Activated CD4-positive, alpha-beta T cell treated with anti-CD3 and anti-CD28 coated beads, Interleukin-2, Interleukin-4, amounts not matched to agents 100 ng/mL and 50 ng/mL, durations not matched to agents 16 hours and 8 hours (primary cell): ENCODE measurements around the gene MAP4K1.
"Not testable (repeated sequence)": the region's sequence is repeated elsewhere in the genome, so short reads cannot be mapped to it uniquely, and the experiment has no call there.

Source experiments
- DNase-seq: peaks from one replicate; pipeline ENCODE4 v3.0.0-alpha.2; 2020; ENCODE audit warnings: low spot score

The MAP4K1 gene

DNA sequence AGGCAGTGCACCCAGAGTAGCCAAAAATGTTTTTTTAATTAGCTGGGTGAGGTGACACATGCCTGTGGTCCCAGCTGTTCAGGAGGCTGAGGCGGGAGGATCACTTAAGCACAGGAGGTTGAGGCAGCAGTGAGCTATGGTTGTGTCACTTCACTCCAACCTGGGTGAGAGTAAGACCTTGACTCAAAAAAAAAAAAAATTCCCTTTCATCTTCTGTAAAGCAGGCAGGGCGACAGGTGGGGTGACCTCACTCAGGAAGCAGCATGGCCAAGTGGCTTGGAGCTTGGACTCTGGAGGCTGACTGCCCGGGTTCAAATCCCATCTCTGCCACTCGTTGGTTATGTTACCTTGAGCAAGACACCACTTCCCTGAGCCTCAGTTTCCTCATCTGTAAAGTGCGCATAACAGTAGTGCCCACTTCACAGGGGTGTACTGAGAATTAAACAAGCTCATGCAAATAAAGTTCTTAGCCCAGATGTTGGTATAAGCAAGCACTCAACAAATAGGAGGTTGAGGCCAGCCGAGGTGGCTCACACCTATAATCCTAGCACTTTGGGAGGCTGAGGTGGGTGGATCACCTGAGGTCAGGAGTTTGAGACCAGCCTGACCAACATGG lies 48.3 kb downstream of the MAP4K1 start:
- DNase-seq, result no peak

DNA sequence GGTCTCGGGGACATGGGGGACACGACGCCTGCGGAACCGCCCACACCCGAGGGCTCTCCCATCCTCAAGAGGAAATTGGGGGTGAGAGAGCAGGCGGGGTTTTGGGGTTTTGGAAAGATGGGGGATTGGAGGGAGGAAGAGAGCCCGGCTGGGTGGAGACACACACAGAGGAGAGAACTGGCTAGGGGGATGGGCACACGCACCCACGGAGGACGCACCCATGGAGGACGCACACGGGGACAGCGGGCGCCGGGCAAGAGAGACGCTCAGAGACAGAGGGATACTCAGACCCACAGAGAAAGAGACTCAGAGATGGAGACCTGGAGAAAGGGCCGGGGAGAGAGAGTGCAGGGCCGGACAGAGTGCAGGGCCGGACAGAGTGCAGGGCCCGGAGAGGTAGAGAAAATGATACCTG lies 52.1 kb downstream of the MAP4K1 start:
- DNase-seq, result no peak

DNA sequence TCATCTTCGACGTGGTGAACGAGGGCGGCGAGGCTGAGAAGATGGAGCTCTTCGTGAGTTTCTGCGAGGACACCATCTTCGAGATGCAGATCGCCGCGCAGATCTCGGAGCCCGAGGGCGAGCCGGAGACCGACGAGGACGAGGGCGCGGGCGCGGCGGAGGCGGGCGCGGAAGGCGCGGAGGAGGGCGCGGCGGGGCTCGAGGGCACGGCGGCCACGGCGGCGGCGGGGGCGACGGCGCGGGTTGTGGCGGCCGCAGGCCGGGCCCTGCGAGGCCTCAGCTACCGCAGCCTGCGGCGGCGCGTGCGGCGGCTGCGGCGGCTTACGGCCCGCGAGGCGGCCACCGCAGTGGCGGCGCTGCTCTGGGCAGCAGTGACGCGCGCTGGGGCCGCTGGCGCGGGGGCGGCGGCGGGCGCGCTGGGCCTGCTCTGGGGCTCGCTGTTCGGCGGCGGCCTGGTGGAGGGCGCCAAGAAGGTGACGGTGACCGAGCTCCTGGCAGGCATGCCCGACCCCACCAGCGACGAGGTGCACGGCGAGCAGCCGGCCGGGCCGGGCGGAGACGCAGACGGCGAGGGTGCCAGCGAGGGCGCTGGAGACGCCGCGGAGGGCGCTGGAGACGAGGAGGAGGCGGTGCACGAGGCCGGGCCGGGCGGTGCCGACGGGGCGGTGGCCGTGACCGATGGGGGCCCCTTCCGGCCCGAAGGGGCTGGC lies 52.6 kb downstream of the MAP4K1 start:
- no peak for DNase-seq

DNA sequence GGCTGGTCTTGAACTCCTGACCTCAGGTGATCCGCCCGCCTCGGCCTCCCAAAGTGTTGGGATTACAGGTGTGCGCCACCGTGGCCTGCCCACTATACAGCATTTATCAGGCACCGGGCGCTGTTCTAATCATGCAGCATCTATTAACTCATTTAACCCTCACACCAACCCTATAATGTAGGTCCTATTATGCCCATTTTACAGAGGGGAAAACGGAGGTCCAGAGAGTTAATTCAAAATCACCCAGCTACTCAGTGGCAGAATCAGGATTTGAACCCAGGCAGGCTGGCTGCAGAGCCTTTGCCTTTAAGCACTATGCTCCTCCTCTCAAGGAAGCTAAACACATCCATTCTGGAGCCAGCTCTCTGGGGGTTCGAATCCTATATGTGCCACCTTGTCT lies 54.3 kb downstream of the MAP4K1 start:
- DNase-seq, result no peak

DNA sequence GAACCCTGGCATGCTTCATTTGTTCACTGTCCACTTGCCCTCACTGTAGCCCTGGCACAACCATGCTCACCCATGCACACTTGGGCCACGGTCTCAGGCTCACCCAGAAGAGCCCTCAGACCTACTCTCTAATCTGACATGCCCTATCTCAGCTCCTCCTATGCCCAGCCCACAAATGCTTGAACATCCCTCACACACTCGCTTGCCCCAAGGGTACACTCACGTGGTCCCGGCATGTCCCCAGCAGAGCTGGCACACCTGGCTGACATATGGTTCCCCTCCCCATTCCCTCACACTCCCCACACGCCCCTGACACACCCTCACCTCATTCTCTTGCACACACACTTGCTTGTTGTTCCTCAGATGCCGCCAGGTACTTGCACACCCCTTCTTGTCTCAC lies 55.7 kb downstream of the MAP4K1 start:
- DNase-seq, result no peak

DNA sequence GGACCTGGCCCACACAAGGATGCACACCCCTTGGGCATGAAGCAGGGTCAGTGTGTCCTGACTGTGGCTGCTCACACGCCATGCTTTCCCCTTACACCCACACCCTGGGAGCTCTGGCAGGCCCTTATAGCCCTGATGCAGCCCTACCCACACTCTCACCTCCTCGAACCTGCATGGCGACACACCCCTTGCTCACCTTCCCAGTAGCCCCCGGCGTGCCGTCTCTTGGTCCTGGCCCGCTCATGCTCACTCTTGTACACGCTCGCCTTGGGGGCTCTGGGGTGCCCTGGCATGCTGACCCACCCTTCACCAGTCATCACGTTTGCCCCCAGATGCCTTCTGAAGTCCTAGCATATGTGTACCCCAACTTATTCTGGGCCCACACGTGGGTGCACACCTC lies 56.1 kb downstream of the MAP4K1 start:
- DNase-seq, result no peak

DNA sequence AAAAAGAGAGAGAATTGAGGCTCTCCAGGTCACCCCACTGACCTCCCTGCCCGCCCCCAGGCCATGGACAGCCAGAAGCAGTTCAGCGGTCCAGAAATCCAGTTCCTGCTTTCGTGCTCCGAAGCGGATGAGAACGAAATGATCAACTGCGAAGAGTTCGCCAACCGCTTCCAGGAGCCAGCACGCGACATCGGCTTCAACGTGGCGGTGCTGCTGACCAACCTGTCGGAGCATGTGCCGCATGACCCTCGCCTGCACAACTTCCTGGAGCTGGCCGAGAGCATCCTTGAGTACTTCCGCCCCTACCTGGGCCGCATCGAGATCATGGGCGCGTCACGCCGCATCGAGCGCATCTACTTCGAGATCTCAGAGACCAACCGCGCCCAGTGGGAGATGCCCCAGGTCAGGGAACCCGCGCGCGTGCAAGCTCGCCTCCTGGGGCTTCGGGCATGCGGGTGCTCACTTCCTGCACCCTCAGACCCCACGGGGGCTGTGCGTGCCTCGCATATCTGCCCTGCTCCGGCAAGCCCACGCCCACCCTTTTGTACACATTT lies 56.6 kb downstream of the MAP4K1 start:
- no peak for DNase-seq

DNA sequence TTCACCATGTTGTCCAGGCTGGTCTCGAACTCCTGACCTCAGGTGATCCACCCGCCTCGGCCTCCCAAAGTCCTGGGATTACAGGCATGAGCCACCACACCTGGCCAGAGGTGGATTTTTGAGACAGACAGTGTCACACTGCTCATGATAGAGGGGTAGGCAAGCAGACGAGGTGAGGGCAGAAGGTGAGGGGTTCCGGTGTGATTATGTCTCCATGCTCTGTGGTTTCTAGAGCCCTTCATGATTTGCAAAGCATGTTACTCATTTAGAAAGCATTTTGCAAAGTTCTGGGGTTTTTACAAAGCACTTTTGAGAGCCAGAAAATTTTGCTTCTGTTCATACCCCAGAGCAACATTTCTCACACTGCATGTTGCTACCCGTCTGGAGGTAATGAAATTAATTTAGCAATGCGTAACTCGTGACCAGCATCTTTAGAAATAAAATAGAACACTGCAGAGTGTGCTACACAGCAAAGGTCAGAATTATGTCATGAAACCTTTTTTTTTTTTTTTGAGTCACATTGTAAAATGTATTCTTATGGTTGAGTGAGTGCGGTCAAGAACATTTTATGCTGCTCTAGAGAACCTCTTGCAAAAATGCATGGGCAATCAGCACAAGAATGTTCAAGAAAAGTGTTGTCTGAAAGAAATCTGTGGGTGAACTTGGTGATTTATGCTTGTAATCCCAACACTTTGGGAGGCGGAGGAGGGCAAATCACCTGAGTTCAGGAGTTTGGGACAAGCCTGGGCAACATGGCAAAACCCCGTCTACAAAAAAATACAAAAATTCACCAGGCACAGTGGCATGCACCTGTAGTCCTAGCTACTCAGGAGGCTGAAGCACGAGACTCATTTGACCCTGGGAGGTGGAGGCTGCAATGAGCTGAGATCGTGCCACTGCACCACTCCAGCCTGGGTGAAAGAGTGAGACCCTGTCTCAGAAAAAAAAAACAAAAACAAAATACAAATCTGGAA lies 58.0 kb downstream of the MAP4K1 start:
- DNase-seq, result peak; percentile 92

DNA sequence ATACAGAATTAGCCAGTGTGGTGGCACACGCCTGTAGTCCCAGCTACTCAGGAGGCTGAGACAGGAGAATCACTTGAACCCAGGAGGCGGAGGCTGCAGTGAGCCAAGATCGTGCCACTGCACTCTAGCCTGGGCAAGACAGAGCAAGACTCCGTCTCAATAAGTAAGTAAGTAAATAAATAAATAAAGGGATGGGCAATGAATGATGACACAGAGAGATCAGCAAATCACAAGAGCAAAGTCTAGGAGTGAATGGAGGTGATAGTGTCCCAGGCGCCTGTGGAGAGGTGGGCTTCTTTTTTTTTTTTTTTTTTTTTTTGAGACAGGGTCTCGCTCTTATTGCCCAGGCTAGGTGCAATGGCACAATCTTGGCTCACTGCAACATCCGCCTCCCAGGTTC lies 58.8 kb downstream of the MAP4K1 start:
- DNase-seq, result not testable (repeated sequence)

DNA sequence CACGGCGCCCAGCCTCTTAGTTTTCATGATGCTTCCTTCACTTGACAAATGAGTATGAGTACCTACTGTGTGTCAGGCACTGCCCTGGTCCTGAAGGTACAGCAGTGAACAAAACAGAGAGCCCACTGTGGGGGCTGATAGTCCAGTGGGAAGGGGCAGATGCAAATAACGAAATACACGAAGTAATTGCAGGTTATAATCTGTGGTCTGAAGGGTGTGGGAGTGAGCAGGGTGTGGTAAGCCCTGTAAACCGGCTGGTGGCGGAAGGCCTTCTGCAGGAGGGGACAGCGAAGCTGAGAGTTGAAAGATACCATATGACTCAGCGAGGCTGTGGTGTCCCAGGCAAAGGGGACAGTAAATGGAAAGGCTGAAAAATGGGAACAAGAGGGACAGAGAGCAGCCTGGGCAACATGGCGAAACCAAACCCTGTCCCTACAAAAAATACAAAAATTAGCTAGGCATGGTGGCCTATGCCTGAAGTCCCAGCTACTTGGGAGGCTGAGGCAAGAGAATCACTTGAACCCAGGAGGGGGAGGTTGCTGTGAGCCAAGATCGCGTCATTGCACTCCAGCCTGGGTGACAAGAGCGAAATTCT lies 60.5 kb downstream of the MAP4K1 start:
- DNase-seq, result peak; percentile 82

DNA sequence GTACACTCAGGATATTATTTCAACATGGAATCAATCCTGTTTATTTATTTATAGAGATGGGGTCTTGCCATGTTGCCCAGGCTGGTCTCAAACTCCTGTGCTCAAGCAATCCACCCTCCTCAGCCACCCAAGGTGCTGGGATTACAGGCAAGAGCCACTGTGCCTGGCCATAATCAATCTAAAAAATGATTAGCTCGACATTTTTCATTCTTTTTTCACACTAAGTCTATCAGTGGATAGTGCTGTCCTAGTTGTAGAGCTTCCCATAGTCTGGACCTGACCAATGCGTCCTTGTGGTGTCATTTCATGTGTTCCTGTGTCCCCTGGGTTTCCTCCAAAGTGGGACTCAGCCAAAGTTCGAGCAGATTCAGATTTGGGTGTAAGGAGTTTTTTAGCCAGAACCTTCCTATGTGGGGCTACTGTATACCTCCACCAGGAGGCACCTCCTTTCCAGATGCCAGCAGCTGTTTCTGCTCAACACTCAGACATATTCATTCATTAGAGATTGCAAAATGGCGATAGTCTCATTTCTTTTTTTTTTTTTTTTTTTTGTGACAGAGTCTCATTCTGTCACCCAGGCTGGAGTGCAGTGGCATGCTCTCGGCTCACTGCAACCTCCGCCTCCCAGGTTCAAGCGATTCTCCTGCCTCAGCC lies 61.1 kb downstream of the MAP4K1 start:
- DNase-seq, result no peak

DNA sequence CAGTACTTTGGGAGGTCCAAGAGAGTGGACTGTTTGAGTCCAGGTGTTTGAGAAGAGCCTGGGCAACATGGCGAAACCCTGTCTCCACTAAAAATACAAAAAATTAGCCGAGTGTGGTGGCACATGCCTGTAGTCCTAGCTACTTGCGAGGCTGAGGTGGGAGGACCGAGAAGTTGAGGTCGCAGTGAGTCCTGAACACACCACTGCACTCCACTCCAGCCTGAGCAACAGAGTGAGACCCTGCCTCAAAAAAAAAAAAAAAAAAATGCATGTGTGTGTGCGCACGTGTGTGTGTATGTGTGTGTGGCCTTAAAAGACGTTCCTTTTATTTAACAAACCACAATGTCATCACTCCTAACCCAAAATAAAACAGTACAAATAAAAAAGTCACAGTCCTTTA lies 62.6 kb downstream of the MAP4K1 start:
- DNase-seq, result no peak

DNA sequence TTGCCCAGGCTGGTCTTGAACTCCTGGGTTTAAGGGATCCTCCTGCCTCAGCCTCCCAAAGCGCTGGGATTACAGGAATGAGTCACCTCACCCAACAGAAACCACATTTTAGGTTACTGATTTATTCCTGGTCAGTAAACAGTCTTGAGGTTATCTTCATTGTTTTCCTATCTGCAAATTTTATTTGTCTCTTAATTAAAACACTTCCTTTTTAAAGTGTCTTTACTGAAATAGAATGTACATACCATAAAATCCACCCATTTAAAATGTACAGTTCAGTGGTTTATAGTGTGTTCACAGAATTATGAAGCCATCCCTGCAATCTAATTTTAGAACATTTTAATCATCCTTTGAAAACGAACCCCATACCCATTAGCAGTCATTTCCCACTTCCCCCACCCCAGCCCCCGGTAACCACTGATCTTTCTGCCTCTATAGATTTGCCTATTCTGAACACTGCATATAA lies 63.0 kb downstream of the MAP4K1 start:
- peak; percentile 33 for DNase-seq

DNA sequence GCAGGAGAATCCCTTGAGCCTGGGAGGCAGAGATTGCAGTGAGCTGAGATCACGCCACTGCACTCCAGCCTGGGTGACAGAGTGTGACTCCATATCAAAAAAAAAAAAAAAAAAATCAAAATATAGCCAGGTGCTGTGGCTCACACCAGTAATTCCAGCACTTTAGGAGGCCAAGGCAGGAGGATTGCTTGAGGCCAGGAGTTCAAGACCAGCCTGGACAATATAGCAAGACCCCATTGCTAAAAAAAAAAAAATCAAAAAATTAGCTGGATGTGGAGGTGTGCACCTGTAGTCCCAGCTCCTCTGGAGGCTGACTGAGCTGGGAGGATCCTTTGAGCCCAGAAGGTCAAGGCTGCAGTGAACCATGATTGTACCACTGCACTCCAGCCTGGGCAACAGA lies 64.5 kb downstream of the MAP4K1 start:
- not testable (repeated sequence) for DNase-seq

DNA sequence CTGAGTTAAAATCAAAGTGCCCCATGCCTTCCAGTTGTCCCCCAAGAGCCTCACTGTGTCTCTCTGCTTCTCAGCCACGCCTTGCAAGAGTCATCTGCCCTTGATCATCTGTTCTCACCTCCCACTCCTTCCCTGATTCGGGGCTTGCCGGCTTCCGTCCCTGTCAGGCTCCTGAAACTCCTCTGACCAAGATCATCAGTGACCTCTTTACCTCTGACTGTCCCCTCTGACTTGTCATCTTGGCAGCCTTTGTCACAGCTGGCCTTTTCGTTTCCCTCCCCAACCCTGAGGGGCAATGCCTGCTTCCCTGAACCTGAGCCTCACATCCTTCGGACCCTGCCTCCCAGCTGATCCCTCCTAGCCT lies 66.3 kb downstream of the MAP4K1 start:
- DNase-seq, result peak; percentile 64

DNA sequence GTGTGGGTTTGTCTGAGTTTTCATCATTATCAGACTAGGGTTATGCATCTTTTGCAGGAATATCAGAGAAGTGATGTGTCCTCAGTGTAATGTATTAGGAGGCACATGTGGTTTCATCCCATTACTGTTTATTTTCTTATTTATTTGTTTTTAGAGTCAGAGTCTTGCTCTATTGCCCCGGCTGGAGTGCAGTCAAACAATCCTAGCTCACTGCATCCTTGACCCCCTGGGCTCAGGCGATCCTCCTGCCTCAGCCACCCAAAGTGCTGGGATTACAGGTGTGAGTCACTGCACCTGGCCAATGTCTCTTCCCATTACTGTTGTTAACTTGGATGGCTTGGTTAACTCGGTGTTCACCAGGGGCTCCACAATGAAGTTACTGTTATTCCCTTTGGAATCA lies 67.4 kb downstream of the MAP4K1 start:
- DNase-seq, result no peak

DNA sequence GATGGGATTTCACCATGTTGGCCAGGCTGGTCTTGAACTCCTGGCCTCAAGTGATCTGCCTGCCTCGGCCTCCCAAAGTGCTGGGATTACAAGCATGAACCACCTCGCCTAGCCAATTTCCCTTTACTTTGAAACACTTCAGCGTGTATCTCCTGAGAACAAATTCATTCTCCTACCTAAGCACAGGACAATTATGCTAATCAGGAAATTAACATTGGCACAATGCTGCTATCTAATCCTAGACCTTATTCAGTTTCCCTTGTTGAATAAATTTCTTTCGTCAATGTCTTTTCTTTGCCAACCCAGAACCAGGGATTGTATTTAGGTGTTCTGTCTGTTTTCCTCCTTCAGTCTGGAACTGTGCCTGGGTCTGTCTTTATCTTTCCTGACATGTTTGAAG lies 67.8 kb downstream of the MAP4K1 start:
- DNase-seq, result no peak

DNA sequence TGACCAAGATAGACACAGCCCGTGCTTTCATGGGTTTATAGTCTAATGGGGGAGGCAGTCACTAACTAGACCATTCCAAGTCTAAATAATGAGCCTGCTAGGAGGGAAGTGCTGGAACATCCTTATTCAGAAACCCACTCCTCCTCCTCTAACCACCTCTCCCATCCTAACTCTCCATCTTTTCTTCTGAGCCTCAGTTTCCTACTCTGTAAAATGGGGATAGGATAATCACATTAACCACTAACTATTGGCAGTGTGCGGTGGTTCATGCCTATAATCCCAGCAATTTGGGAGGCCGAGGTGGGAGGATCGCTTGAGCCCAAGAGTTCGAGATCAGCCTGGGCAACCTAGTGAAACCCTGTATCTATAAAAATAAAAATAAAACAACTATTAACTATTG lies 68.7 kb downstream of the MAP4K1 start:
- no peak for DNase-seq

DNA sequence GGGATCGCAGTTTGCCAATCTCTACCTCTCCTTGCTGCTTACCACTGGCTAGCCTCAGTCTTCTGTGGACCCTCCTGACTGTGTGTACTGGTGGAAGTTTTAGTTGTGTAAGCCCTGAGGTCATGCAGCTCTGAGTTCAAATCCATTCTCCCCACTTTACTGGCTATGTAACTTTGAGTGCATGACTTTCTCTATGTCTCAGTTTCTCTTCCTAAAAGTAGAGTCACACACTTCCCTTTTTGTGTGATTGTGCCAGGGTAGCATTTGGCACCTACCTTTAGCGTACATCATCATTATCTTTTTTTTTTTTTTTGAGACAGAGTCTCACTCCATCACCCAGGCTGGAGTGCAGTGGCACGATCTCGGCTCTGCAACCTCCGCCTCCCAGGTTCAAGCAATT lies 70.3 kb downstream of the MAP4K1 start:
- no peak for DNase-seq

DNA sequence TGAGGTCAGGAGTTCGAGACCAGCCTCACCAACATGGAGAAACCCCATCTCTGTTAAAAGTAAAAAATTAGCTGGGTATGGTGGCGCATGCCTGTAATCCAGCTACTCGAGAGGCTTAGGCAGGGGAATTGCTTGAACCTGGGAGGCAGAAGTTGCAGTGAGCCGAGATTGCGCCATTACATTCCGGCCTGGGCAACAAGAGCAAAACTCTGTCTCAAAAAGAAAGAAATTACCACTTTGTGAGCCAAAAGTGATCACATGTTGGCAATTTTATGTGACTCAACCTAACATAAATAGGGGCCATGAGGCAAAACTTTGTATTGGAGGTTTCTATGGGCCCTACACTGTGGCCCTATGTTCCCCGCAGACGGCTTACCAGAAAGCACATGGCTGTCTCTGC lies 72.2 kb downstream of the MAP4K1 start:
- DNase-seq, result no peak

DNA sequence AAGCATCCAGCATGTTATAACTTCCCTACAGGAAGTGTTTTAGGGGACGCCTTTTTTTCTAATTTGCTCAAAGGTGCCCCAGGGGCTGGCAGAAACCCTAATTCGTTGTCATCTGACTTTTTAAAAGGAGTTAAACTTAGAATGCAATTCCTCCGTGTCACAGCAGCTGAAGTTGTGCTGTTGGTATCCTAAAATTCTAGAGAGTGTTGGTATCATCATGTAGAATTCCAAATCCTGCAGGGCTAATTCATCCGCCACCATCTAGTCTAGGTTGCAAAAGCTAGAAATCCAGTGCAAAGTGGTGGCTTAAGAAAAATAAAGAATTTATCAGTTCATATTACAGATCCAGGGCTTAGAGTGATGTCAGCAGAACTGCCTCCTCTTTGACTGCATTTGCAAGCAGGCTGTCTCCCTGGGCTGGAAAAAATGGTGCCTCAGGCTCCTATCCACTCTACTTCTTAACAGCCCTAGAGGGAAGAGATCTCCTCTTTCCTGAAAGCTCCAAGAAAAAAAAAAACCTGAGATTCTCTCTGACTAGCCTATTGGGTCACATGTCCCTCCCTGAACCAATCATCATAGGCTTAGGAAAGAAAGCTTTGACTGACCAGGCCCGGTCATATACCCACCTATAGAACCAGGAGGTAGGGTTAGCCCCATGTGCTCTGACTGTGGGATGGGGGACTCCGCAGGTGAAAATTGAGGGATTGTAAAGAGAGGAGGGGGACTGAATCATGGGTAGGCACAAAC lies 73.0 kb downstream of the MAP4K1 start:
- DNase-seq, result no peak
